GM19463 (cell line): ENCODE measurements around the gene KRTAP21-2.
"Not testable (repeated sequence)": the region's sequence is repeated elsewhere in the genome, so short reads cannot be mapped to it uniquely, and the experiment has no call there.

Experiments
- ATAC-seq: cut with Tn5 transposase; IDR thresholded peaks from one replicate; pipeline ENCODE4 v1.9.1; 2021; ENCODE audit warnings: mild to moderate bottlenecking, moderate library complexity; ENCODE audit not compliant: unreplicated experiment

Gene KRTAP21-2

DNA sequence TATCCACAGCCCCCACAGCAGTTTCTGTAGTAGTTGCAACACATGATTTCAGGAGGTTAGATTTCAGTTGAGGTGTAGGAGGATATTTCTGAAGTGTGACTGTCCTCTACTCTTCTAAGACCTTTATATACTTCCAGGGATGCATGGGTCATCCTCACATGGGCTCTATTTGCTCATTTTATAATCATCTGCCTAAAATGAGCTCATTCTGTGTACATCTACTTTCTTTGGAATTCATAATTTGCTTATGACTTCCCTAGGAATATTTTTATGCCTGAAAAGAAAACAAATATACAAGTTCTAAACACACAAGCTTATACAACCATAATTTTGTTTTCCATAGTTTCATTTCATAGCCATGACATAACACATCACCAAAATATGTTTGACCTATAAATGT is at the start of gene KRTAP21-2:
Gene KRTAP21-2 (minus strand): TSS at position 101 of the 400 bp plus-strand sequence. CDS start 57 bp downstream, at position 44.
- no peak for ATAC-seq

DNA sequence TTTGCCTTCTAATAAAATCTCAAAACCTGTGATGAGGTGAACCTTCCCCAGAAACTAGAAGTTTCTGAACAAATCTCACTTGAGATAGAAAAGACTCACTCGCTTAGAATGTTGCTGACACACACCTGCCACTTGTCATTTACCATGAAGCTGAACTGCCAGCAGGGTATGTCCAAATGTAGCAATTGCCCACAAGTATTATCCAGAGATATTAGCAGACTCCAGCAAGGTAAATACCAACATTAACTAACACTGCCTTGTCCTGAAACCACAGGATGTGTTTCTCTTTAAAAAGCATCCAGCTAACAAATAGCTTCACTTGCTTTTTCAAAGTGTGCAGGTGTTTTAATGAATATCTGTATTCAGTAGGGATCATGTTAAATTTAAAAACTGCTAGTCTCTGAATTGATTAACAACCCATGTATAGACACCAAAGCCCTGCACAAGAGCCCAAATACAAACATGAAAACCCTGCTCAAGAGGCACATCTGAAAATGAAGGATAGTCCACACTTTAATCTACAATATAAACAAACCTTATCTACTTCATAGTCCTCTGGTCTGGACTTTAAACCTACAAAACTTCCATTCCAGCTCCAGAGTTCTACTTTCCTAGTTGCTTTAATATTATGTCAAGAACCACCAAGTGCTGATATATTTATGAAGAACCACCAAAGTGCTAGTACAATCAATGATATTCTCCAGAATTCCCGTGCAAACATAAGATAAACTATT is 46.7 kb upstream of the KRTAP21-2 start:
- no peak for ATAC-seq

DNA sequence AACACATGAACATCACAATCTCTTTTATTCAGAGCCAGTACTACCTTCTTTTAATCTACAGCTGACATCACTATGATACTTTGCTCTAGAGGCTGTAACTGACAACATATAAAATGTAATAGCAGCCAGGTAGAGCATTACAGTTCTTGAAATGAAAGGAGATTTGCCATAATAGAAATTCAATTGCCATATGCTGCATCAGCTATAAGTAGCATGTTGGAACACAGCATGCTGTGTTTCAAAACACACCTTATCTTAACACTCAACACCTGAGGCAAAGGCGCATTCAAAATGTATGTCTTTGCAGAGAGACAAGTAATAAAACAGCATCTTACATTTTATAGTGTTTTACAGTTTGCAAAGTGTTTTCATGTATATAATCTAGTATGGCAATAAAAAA is 32.2 kb upstream of the KRTAP21-2 start:
- no peak for ATAC-seq

DNA sequence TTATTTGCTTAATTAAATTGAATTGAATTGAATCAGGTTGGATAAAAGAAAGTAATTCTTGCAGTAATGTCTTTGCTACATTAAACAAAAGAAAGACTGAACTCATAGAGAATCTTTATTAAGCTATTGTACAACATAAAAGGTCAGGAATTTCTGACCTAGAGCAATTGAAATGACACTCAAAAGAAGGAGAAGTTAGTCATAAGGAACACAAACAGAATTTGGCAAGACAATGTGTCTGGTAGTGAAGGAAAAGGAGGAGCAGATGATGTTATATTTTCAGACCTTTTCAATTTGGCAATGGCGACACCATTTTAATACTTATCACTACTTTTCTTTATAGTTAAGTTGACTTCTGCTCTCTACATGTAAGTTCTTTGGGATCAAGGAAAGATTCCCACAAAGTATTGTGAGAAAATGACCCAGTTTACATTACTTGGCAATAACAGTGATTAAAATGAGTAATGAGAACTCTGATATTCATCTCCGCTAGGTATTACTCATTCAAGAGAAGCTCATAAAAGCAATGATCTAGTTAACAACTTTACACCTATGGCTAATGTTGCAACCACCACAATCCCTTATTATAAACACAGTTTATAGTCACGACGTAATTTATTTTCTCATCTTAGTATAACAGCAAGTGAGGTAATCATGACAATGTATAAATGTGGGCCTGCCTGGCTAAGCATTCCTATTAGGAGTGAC is 22.8 kb upstream of the KRTAP21-2 start:
- no peak for ATAC-seq

DNA sequence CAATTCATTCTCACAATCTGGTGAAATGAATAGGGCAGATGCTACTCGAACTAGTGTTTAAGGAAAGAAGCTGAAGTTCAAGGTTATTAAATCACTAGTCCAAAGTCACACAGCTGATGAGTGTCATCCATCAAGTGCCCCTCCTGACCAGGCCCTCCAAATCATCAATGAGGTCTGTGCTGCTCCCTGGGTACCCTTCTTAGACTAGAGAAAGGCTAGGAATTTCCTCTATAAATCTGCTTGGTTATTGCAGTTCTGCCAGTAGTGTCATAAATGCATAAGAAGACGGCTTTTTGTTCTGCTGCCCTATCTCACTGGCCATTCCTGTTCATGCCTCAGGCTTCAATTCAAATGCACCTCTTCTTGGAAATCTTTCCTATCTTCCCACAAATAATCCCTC is 13.7 kb upstream of the KRTAP21-2 start:
- ATAC-seq: no peak

DNA sequence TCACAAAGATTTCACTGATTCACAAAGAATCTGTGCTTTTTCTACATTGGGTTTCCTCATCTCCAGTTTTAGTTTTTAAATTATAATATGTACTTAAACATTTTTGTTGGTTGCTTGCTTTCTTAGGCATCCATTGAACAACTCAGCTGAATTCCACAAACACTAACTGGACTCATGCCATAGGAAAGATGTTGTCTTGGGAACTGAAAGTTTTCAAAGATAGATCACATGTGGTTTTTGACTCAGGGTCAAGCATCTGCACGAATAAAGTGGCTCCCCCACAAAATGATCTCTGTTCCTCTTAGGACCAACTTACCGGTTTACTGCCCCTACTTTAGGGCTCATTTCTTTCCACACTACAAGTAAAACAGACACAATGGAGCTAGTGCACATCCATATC is 11.2 kb upstream of the KRTAP21-2 start:
- no peak for ATAC-seq

DNA sequence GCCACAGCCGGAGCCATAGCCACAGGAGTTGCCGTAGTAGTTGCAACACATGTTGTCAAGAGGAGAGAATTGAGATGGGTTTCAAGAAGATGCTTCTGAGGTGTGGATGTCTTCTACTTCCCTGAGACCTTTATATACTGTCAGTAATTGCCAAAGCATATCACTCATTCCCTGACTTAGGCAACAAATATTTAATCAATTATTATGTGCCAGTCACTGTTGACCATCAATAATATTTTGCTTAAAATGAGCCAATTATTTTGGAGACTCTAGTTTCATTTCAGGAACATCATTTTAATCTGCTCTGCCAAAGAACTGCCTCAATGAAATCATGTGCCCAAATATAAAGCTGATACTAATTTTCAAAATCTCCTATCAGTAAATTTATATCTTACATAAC is 8.3 kb upstream of the KRTAP21-2 start, which contains the start of gene KRTAP21-1:
Gene KRTAP21-1 (minus strand): TSS at position 101 of the 400 bp plus-strand sequence. CDS start 50 bp downstream, at position 51.
- not testable (repeated sequence) for ATAC-seq

DNA sequence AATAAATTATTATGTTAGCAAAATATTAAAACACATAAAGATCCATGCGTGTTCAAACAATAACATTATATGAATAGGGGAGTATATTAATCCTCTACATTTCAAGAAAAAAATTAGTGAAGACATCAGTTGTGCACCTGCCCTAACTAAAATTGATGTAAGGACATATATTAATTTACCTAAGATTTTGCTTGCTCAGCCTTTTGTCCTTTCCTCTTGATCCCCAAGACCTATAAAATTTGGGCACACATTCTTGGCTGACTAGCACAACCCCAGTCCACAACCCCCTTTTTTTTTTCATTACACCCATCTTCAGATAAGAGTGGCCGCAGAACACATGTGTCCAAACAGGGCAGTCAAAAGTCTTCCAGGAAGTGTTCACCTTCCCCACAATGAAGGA is 6.6 kb downstream of the KRTAP21-2 start:
- no peak for ATAC-seq

DNA sequence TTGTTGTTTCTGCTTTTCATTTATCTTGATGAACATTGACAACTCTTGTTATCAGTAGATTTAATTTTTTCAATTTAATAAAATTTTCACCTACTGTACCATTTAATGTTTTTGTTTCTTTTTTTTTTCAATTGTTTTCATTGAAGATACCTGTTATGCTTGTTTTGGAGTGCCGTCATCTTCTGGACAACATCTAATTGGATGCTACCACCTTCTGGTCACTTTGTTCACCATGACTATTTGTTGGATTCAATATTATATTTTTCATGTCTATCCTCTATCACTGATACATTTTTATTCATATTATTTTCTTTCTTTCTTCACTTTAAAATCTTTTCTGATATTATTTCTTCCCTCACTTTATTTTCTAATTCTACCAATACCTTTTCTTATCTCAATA is 14.0 kb downstream of the KRTAP21-2 start:
- ATAC-seq: no peak

DNA sequence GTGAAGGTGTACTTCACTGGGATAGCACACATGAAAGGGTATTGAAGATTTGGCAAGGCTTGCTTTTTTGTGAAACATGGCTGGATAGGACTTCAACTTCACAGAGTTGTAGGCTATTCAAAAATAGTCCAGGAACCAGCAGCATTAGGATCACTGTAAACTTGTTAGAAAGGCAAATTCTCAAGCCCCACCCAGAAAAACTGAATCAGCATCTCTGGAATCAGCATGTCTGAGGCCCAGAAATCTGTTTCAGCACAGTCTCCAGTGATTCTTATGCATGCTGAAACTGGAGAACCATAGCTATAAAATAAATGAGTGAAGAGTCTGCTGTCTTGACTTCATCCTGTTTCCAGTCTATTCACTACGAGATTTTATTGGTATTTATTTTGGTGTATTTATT is 20.3 kb downstream of the KRTAP21-2 start:
- no peak for ATAC-seq

DNA sequence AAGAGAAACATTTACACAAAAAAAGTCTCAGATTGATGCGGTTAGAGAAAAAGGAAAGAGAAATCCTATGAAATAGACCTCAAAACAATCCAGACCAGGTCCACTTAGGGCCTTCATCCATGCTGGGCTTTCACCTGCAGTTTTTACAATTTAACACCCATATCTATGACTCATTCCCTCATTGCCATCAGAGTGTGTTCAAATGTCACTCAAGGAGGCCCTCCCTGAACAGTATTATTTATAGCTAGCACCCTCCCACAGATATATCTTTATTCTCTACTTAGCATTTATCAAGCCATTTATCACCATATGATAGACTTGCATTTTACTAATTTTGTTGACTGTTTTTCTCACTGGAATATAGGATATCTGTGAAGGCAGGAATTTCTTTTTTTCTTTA is 27.7 kb downstream of the KRTAP21-2 start:
- peak; percentile 50 for ATAC-seq

DNA sequence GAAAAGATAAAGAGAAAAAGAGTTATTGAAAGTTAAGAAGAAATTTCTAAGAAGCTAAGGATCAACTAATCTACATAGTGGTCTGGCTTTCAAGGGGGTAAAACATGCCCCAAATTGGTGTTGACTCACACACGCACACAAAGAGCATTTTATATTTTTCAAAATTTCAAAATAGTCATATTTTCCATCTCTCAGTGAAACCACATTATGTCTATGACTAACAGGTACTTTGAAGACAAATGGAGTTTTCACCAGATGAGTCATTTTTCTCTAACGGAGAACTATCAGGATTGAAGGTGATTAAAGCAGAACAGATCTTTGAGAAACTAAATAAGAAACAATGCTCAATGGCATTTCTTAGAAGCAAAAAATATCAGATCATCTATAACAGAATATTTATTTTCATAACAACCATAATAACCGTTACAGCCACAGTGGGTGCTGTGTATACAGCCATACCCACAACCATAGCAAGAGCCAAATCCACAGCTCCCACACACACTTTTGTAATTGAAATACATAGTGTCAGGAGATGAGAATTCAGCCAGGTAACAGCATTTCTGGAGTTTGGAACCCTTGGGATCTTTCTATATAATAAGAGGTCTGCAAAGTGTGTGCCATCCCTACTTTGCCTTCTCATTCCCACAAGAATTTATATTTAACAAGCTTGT is 28.7 kb downstream of the KRTAP21-2 start, which contains the start of gene KRTAP21-3:
Gene KRTAP21-3 (minus strand): TSS at position 539 of the 671 bp plus-strand sequence. CDS start 18 bp downstream, at position 521.
- ATAC-seq: peak; percentile 65

DNA sequence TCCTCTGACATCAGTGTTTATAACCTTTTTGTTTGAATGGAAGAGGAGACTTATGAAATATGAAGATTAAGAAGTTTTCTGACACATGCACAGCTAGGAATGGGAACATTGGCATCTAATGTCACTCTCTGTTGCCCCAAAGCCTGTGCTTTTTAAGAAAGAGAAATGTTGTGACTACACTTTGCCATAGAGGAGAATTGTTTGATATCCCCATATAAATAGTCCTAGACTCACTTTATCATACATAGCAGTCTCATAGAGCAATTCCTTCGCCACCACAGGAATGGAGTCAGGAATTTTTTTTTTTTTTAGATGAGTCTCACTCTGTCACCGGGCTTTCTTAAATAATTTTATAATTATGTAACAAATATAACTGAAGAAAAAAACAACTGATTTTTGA is 30.0 kb downstream of the KRTAP21-2 start:
- no peak for ATAC-seq

DNA sequence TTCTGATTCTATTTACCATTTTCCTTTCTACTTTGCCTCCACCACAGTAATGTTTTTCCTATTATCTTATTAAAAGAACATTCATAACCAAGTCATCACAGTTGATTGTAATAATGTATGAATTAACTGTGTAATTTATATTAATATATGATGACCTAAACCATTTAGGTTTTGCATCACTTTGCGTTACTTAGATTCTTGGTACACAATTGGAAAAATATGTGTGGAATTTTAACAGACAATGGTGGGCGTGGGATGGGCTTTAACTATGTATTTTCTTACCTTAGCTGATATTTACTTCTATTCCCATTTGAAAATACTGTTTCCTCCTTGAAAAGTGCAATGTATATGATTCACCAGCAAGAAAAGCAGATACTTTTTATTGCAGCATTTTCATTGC is 32.1 kb downstream of the KRTAP21-2 start:
- no peak for ATAC-seq

DNA sequence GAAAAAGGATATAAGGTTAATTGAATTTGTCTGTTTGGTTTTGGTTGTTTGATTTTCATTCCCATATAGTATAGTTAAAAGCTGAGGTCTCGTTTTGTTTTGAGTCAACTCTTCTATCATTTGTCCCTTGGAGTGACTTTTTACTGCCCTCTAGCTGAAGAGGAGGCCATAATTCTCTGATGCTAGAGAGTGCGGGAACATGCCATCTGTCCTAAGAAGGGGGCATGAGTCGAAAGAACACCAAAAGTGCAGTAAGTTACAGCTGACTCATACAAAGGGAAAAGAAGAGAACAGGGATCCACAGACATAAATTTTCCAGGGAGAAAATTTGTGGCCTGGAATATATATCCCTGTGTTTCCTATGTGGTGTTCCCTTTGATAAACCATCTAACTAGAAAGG is 32.6 kb downstream of the KRTAP21-2 start:
- ATAC-seq: no peak

DNA sequence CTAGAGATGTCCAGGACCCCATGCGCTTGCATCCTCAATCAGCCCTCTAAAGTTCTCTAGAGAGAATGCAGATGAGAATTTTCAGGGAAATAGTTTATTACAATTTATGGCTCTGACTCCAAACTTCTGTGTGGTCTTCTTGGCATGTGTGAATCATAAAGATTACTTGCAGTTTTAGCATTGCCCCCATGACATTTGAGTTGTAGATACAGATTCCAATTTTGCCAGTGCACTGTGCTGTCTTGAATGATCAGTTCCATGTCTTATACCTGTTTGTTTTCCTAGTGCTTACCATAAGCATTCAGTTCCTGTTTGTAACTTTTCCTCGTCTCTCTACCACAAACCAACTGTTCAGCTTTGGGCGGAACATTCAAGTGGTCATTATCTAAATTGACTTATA is 33.3 kb downstream of the KRTAP21-2 start:
- ATAC-seq: no peak

DNA sequence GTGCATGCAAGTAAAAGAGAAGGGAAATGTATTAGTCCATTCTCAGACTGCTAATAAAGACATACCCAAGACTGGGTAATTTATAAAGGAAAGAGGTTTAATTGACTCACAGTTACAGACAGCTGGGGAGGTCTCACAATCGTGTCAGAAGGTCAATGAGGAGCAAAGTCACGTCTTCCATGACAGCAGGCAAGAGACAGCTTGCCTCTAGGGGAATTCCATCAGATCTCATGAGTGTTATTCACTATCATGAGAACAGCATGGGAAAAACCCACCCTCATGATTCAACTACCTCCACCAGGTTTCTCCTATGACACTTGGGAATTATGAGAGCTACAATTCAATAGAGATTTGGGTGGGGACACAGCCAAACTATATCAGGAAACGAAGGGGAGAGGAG is 36.6 kb downstream of the KRTAP21-2 start:
- no peak for ATAC-seq

DNA sequence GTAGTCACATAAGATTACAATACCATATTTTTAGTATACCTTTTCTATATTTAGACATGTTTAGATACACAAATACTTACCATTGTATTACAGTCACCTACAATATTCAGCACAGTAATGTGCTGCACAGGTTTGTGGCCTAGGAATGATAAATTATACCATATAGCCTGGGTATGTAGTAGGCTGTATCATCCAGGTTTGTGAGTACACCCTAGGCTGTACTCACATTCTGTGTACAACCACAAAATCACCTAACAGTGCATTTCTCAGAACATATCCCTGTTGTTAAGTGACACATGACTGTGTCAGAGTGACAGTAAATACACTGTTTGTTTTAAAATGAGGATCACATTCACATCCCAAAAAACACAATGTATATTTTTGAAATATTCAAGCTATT is 39.6 kb downstream of the KRTAP21-2 start:
- no peak for ATAC-seq
